Activated CD4-positive, alpha-beta T cell treated with anti-CD3 and anti-CD28 coated beads, Interleukin-2, amount 10 ng/mL, durations not matched to agents 24 days and 14 days (primary cell): Measurements from ENCODE around the gene MYH11. TPM values are rescaled to one million over a fixed set of nuclear protein-coding genes. Genes with fewer than 3 reads are reported as not detected.
"Not testable (repeated sequence)": the region's sequence is repeated elsewhere in the genome, so short reads cannot be mapped to it uniquely, and the experiment has no call there.

Source experiments
- DNase-seq: peaks from one replicate; pipeline ENCODE4 v3.0.0; 2022
- H3K27ac Mint-ChIP-seq: one replicate; pipeline ENCODE4 v1.8.0; 2022; ENCODE audit warnings: mild to moderate bottlenecking, mixed read lengths
- H3K27me3 Mint-ChIP-seq: one replicate; pipeline ENCODE4 v1.8.0; 2022; ENCODE audit warnings: mixed read lengths
- H3K36me3 Mint-ChIP-seq: one replicate; pipeline ENCODE4 v1.8.0; 2022; ENCODE audit warnings: low read depth, mild to moderate bottlenecking, mixed read lengths
- H3K4me1 Mint-ChIP-seq: one replicate; pipeline ENCODE4 v1.8.0; 2021; ENCODE audit warnings: mixed read lengths
- H3K4me3 Mint-ChIP-seq: one replicate; pipeline ENCODE4 v1.8.0; 2022; ENCODE audit warnings: mild to moderate bottlenecking, moderate library complexity, mixed read lengths
- H3K9me3 Mint-ChIP-seq: one replicate; pipeline ENCODE4 v1.8.0; 2021; ENCODE audit warnings: mixed read lengths
- intact Hi-C: fragments of 100-400 bp; cut with micrococcal nuclease; formaldehyde crosslinking; loops from one replicate; pipeline ENCODE4 v1.15.1; 2023
- total RNA-seq: library from RNA; stranded (reverse); gene quantifications from 2 replicates; pipeline ENCODE4 v1.2.3, GENCODE V29; 2022

Gene MYH11
- total RNA-seq, 1 donor from 2014 or later: not detected

DNA sequence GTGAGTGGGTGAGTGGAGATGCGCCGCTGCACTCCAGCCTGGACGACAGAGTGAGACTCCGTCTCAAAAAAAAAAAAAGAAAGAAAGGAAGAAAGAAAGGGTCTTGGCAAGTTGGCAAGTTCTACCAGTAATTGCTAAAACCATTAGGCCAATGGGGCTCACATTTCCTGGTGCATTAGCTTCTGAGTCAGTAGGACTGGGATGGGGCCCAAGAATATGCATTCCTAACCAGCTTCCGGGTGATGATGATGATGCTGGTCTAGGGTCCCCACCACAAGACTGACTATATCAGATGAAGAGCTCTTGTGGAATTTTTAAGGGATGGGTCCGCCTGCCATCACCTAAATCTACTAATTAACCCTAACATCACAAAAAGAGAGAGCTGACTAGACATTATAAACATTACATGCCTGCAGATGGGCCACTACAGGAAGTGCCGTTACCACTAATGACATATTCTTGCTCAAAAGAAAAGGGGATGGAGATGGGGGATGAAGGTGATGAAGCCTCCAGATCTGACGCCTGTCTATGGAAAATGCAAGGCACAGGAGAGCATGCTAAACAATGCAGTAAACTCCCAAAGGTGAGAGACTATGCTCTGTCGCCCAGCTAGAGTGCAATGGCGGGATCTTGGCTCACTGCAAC is 13.1 kb downstream of the MYH11 start:
- no peak for DNase-seq
- no peaks in the 10 kb centered on the region for H3K4me1 Mint-ChIP-seq
- intact Hi-C loops: no loop called here
- no peaks in the 10 kb centered on the region for H3K9me3 Mint-ChIP-seq
- H3K27ac Mint-ChIP-seq: no peak overlapping the region
- no peak overlapping the region for H3K4me3 Mint-ChIP-seq
- no peaks in the 10 kb centered on the region for H3K36me3 Mint-ChIP-seq
- H3K27me3 Mint-ChIP-seq: peaks cover 2% of the 10 kb centered on the region

- H3K27ac Mint-ChIP-seq, H3K4me1 Mint-ChIP-seq, H3K36me3 Mint-ChIP-seq, DNase-seq, H3K9me3 Mint-ChIP-seq, H3K27me3 Mint-ChIP-seq, H3K4me3 Mint-ChIP-seq, intact Hi-C loops: not testable (repeated sequence)
These were observed 17.6 kb downstream of the MYH11 start for GRCh38 chr16:15839204-15839603.

- intact Hi-C loops: no loop called here
These were observed 19.1 kb downstream of the MYH11 start for GRCh38 chr16:15837761-15838160.

GRCh38 chr16:15836965-15837611 is 19.7 kb downstream of the MYH11 start:
- peaks cover 5% of the 10 kb centered on the region for H3K27me3 Mint-ChIP-seq
- no peaks in the 10 kb centered on the region for H3K36me3 Mint-ChIP-seq
- H3K9me3 Mint-ChIP-seq: no peaks in the 10 kb centered on the region
- H3K27ac Mint-ChIP-seq: no peak overlapping the region
- peaks cover 7% of the 10 kb centered on the region for H3K4me1 Mint-ChIP-seq
- no peak for DNase-seq
- no peak overlapping the region for H3K4me3 Mint-ChIP-seq
- intact Hi-C loops: no loop called here

More at GRCh38 chr16:15837761-15838160, 19.1 kb downstream of the MYH11 start:
- no peaks in the 10 kb centered on the region for H3K9me3 Mint-ChIP-seq
- H3K27me3 Mint-ChIP-seq: peaks cover 5% of the 10 kb centered on the region
- no peak for DNase-seq
- no peak overlapping the region for H3K4me3 Mint-ChIP-seq
- no peaks in the 10 kb centered on the region for H3K36me3 Mint-ChIP-seq
- H3K27ac Mint-ChIP-seq: no peak overlapping the region
- peaks cover 7% of the 10 kb centered on the region for H3K4me1 Mint-ChIP-seq

DNA sequence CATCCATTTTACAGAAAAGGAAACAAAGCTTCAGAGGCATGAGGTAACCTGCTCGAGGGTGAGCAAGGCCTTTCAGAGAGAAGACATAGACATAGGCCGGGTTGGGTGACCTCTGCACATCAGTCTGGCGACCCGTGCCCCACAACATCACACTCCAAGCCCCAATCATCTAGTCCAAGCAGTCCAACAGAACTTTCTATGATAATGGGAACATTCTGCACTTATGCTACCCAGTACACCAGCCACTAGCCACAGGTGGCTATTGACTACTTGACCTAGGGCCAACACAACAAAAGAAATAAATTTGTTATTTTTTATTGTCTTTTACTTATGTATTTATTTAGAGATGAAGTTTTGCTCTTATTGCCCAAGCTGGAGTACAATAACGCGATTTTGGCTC is 20.8 kb downstream of the MYH11 start:
- Mint-ChIP-seq H3K9me3 (no peaks in the 10 kb centered on the region), H3K36me3 (no peaks in the 10 kb centered on the region), H3K4me1 (peaks cover 7% of the 10 kb centered on the region), H3K27me3 (peaks cover 10% of the 10 kb centered on the region), H3K27ac (no peak overlapping the region), H3K4me3 (no peak overlapping the region)
- intact Hi-C loops: no loop called here
- no peak for DNase-seq

GRCh38 chr16:15835136-15835878 is 21.5 kb downstream of the MYH11 start:
- DNase-seq: no peak

DNA sequence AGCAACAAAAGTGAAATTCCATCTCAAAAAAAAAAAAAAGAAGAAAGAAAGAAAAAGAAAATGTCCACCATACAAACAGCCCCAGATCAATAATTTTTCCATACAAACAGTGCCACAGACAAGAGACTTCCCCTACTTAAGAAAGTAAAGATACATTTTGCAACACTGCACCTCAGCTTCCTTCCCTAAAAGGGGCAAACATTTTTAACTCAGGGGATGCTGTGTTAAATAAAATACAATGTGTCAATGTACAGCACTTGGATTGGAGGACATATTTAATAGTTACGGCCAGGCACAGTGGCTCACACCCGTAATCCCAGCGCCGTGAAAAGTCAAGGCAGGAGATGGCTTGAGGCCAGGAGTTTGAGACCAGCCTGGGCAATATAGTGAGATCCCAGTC is 22.3 kb downstream of the MYH11 start:
- intact Hi-C loops: no loop called here
- Mint-ChIP-seq H3K4me3 (no peak overlapping the region), H3K9me3 (no peaks in the 10 kb centered on the region), H3K36me3 (no peaks in the 10 kb centered on the region), H3K4me1 (peaks cover 7% of the 10 kb centered on the region), H3K27ac (no peak overlapping the region), H3K27me3 (peaks cover 10% of the 10 kb centered on the region)
- no peak for DNase-seq

More at GRCh38 chr16:15835136-15835878, 21.5 kb downstream of the MYH11 start:
- Mint-ChIP-seq H3K27ac (no peak overlapping the region), H3K9me3 (no peaks in the 10 kb centered on the region), H3K4me3 (no peak overlapping the region), H3K4me1 (peaks cover 7% of the 10 kb centered on the region), H3K27me3 (peaks cover 10% of the 10 kb centered on the region), H3K36me3 (no peaks in the 10 kb centered on the region)
- intact Hi-C loops: no loop called here

DNA sequence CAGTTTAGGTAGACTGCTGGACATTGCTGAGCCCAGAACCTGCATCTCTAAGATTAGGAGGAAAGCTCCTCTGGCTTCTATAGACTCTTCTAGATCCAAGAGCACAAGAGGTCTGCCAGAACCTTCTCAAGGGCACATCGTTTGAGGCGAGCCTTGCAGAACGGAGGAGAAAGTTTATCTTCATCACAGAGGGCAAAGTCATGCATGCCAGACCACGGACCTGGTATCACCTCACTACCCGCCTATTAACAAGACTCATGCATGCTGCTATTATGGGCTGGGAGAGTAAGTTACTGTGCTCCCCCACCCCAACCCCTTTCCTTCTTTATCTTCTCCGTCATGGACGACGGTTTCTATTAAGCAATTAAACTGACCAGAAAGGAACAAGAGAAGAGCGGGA is 23.3 kb downstream of the MYH11 start:
- no peaks in the 10 kb centered on the region for H3K36me3 Mint-ChIP-seq
- intact Hi-C loops: no loop called here
- H3K27ac Mint-ChIP-seq: no peak overlapping the region
- DNase-seq: no peak
- H3K9me3 Mint-ChIP-seq: no peaks in the 10 kb centered on the region
- H3K4me1 Mint-ChIP-seq: peaks cover 7% of the 10 kb centered on the region
- no peak overlapping the region for H3K4me3 Mint-ChIP-seq
- H3K27me3 Mint-ChIP-seq: peaks cover 10% of the 10 kb centered on the region

DNA sequence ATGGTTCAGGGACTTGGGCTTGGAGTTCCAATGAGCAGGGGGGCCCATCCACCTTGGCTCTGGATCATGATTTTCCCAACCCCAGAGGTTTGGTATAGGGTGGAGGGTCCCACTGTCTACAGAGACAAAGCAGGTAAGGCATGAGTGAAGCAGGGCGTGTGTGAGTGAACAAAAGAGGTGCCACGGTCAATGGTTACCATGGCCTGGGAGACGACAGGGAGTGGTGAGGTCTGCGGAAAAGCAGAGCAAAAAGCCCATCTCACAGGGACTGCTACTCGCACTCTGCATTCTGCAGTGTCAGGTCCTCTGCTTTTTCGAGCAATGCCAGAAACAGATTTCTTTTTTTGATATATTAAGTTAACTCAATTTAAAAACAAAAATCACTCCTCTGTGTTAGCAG is 24.6 kb downstream of the MYH11 start:
- Mint-ChIP-seq H3K9me3 (no peaks in the 10 kb centered on the region), H3K27me3 (peaks cover 10% of the 10 kb centered on the region), H3K27ac (no peak overlapping the region), H3K4me3 (no peak overlapping the region), H3K36me3 (no peaks in the 10 kb centered on the region), H3K4me1 (peaks cover 7% of the 10 kb centered on the region)
- intact Hi-C loops: no loop called here
- no peak for DNase-seq

- Mint-ChIP-seq H3K4me3 (no peak overlapping the region), H3K9me3 (no peaks in the 10 kb centered on the region), H3K27me3 (peaks cover 10% of the 10 kb centered on the region), H3K4me1 (peaks cover 6% of the 10 kb centered on the region), H3K36me3 (no peaks in the 10 kb centered on the region), H3K27ac (no peak overlapping the region)
- intact Hi-C loops: no loop called here
- DNase-seq: no peak
These were observed 25.9 kb downstream of the MYH11 start for GRCh38 chr16:15830832-15831451.

DNA sequence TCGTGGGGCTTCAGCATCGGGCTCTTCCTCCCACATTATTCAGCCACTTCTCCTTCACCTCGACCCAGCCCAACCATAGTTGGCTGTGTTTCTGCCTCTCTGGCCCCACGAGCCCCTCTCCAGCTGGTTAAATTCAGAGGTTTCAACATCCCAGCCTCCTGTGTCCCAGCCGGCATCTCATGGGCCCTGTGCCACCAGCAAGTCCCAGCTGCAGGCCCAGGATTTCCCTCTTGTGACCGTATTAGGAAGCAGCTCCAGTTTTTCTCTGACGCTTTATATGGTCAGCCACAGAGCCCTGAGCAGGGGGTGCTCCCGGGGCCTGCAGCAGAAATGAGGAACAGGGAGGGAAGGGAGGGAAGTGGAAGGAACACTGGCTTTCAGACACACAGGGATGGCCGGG is 27.4 kb downstream of the MYH11 start:
- Mint-ChIP-seq H3K9me3 (no peaks in the 10 kb centered on the region), H3K4me1 (no peaks in the 10 kb centered on the region), H3K4me3 (no peak overlapping the region), H3K36me3 (no peaks in the 10 kb centered on the region), H3K27ac (no peak overlapping the region), H3K27me3 (peaks cover 10% of the 10 kb centered on the region)
- intact Hi-C loops: no loop called here
- DNase-seq: no peak

DNA sequence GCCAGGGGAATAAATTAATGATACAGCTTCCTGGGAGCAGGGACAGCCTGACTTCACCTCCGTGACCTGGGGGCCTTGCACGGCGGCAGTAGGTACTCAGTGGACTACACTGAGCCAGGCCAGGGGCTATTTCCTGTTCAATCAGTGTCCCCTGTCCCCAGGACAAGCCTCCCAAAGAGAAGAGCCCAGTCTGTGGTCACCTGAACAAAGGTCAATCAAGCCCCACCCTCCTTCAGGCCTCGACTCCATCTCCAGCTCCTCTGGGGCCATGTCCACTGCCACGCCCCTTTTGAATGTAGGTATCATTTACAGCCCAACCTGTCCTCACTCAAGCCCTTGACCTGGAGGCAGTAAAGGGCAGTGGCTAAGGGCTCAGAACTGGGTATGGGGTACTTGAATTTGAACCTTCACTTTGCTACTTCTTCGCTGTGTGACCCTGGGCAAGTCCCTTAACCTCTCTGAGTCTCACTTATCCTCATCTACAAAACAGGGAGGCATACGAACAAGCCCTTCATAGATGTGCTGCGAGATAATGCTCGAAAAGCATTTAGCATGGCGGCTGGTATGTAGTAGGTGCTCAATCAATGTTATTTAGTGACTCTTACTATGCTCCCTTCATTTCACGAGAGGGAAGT is 29.0 kb downstream of the MYH11 start:
- Mint-ChIP-seq H3K27ac (no peak overlapping the region), H3K27me3 (peaks cover 5% of the 10 kb centered on the region), H3K4me1 (no peaks in the 10 kb centered on the region), H3K9me3 (no peaks in the 10 kb centered on the region), H3K36me3 (no peaks in the 10 kb centered on the region), H3K4me3 (no peak overlapping the region)
- intact Hi-C loops: no loop called here
- DNase-seq: no peak

DNA sequence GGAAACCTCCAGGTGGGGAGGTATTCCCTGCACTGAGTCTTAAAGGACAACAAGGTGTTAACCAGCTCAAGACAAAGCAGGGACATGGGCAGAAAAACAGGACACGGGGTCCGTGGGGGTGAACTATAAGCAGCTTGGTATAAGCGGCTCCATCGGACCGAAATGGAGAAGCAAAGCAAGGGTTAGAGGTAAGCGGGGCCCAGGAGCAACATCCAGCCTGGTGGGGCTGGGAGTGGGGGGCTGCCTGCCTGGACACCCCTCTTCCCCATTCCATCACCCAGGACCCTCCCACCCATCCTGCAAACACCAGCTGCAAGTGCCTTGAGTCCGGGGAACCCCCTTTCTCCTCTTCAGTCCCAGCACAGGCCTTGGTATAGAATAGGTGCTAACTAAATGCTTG is 29.5 kb downstream of the MYH11 start:
- DNase-seq: no peak
- Mint-ChIP-seq H3K27ac (no peak overlapping the region), H3K4me3 (no peak overlapping the region), H3K27me3 (peaks cover 5% of the 10 kb centered on the region), H3K9me3 (no peaks in the 10 kb centered on the region), H3K4me1 (no peaks in the 10 kb centered on the region), H3K36me3 (no peaks in the 10 kb centered on the region)
- intact Hi-C loops: no loop called here
